ENCODE measurements around the gene FFAR2. TPM values are rescaled to one million over a fixed set of nuclear protein-coding genes. Genes with fewer than 3 reads are reported as not detected.

FFAR2 gene
- total RNA-seq = 1 to 10 TPM; 2.6 to 6.2 TPM
- 100 to 1,000 TPM in 1 of 2 donors, 1 to 10 TPM in 1; 1.2 to 113 TPM for polyA plus RNA-seq
- long read RNA-seq, donor 1 = 0 reads
- long read RNA-seq, donor 2 = 0 reads
- long read RNA-seq, donor 3 = 0 reads
- long read RNA-seq, donor 4 = 0 reads
- long read RNA-seq, donor 5 = 0 reads

- Histone ChIP-seq H3K4me1 (ENCODE audit: control insufficient read depth in 5 of 5, insufficient read depth in 5 of 5, low read length in 5 of 5) (peaks cover 0 to 10% (median 3%) of the 10 kb centered on the region in 5 donors), H3K27me3 (ENCODE audit: control insufficient read depth in 3 of 3, insufficient read depth in 3 of 3, low read length in 2 of 3) (no peaks in the 10 kb centered on the region), H3K9ac (ENCODE audit: insufficient read depth in 1 of 2, low read length in 2 of 2) (no peak within 1 kb of the TSS), H3K36me3 (ENCODE audit: control insufficient read depth in 4 of 4, insufficient read depth in 4 of 4, low read length in 4 of 4) (no peaks in the 10 kb centered on the region), H3K4me3 (no peak within 1 kb of the TSS), H3K9me3 (ENCODE audit: control insufficient read depth in 4 of 4, insufficient read depth in 3 of 4, low read length in 3 of 4) (no peaks in the 10 kb centered on the region), H3K27ac (ENCODE audit: low read depth in 1 of 2, low read length in 1 of 2) (peak within 1 kb of the TSS in 1 of 2 donors; percentile 63)
- no peak for DNase-seq
- TF ChIP-seq CTCF (IDR thresholded peaks at IDR 0.05; ENCODE audit: control extremely low read depth, extremely low read depth) = no peak
- WGBS, 2 donors = 60 to 74% methylated on average over 12 of the region's 12 CpGs
- ATAC-seq (ENCODE audit: insufficient read depth, low FRiP score) = no peak
Observed at GRCh38 chr19:35447606-35448469, at the start of gene FFAR2. FFAR2 (plus strand) TSS chr19:35448257; CDS start chr19:35449715, 1,458 bp downstream.

GRCh38 chr19:35398570-35398969 is 49.5 kb upstream of the FFAR2 start:
- no peaks in the 10 kb centered on the region for H3K27me3 ChIP-seq (ENCODE audit: control insufficient read depth in 3 of 3, insufficient read depth in 3 of 3, low read length in 2 of 3)
- no peak overlapping the region for H3K9ac ChIP-seq (ENCODE audit: insufficient read depth in 1 of 2, low read length in 2 of 2)
- no peak overlapping the region for H3K4me3 ChIP-seq
- ATAC-seq (ENCODE audit: insufficient read depth, low FRiP score) (no peak), DNase-seq (no peak)
- no peak for TF ChIP-seq CTCF (IDR thresholded peaks at IDR 0.05; ENCODE audit: control extremely low read depth, extremely low read depth)
- H3K36me3 ChIP-seq (ENCODE audit: control insufficient read depth in 4 of 4, insufficient read depth in 4 of 4, low read length in 4 of 4) = no peaks in the 10 kb centered on the region
- no peak overlapping the region for H3K27ac ChIP-seq (ENCODE audit: low read depth in 1 of 2, low read length in 1 of 2)
- 91 to 92% methylated on average over 12 of the region's 12 CpGs for WGBS, 2 donors
- peaks cover 0 to 5% (median 3%) of the 10 kb centered on the region in 5 donors for H3K4me1 ChIP-seq (ENCODE audit: control insufficient read depth in 5 of 5, insufficient read depth in 5 of 5, low read length in 5 of 5)
- H3K9me3 ChIP-seq (ENCODE audit: control insufficient read depth in 4 of 4, insufficient read depth in 3 of 4, low read length in 3 of 4) = no peaks in the 10 kb centered on the region

GRCh38 chr19:35399231-35399630 is 48.8 kb upstream of the FFAR2 start:
- no peaks in the 10 kb centered on the region for H3K9me3 ChIP-seq (ENCODE audit: control insufficient read depth in 4 of 4, insufficient read depth in 3 of 4, low read length in 3 of 4)
- peaks cover 0 to 5% (median 3%) of the 10 kb centered on the region in 5 donors for H3K4me1 ChIP-seq (ENCODE audit: control insufficient read depth in 5 of 5, insufficient read depth in 5 of 5, low read length in 5 of 5)
- peak overlapping the region in 1 of 2 donors; percentile 17 for H3K27ac ChIP-seq (ENCODE audit: low read depth in 1 of 2, low read length in 1 of 2)
- H3K27me3 ChIP-seq (ENCODE audit: control insufficient read depth in 3 of 3, insufficient read depth in 3 of 3, low read length in 2 of 3) = no peaks in the 10 kb centered on the region
- no peak overlapping the region for H3K4me3 ChIP-seq
- DNase-seq = no peak
- TF ChIP-seq CTCF (IDR thresholded peaks at IDR 0.05; ENCODE audit: control extremely low read depth, extremely low read depth) = no peak
- WGBS, 2 donors = 84 to 88% methylated on average over 4 of the region's 4 CpGs
- H3K9ac ChIP-seq (ENCODE audit: insufficient read depth in 1 of 2, low read length in 2 of 2) = no peak overlapping the region
- no peaks in the 10 kb centered on the region for H3K36me3 ChIP-seq (ENCODE audit: control insufficient read depth in 4 of 4, insufficient read depth in 4 of 4, low read length in 4 of 4)
- ATAC-seq (ENCODE audit: insufficient read depth, low FRiP score) = no peak
